Gastroesophageal sphincter (tissue), 3 donors: Measurements from ENCODE around the gene KATNAL2.

Source experiments
- CTCF ChIP-seq, 4 experiments: fragments of 200-600 bp in 2 of 4; fragments of 450-650 bp in 2 of 4; sonication (generic) in 1 of 4; IDR thresholded peaks; one replicate each; pipeline ENCODE4 v1.5.1; 2017 to 2019; ENCODE audit warnings: antibody characterized with exemption in 4 of 4, mild to moderate bottlenecking in 2 of 4, moderate library complexity in 2 of 4
- EP300 ChIP-seq: sonication (generic); formaldehyde crosslinking; IDR thresholded peaks from one replicate; pipeline ENCODE4 v1.6.1; 2017; ENCODE audit warnings: antibody characterized with exemption, mild to moderate bottlenecking
- POLR2A ChIP-seq, 2 donors: fragments of 450-650 bp; IDR thresholded peaks; one replicate each; pipeline ENCODE4 v1.6.1; 2017; ENCODE audit warnings: antibody characterized with exemption in 2 of 2, mild to moderate bottlenecking in 2 of 2, moderate library complexity in 1 of 2
- POLR2AphosphoS5 ChIP-seq: sonication (generic); formaldehyde crosslinking; IDR thresholded peaks from one replicate; pipeline ENCODE4 v1.6.1; 2017; ENCODE audit warnings: antibody characterized with exemption

- TF ChIP-seq POLR2AphosphoS5 (no peak), CTCF (IDR thresholded peaks at IDR 0.05) (no peak), POLR2A (IDR thresholded peaks at IDR 0.05) (no peak), EP300 (no peak)
Observed at GRCh38 chr18:47109720-47110119, 192.3 kb downstream of the KATNAL2 start.
